Renal pelvis (tissue), 12 donors: ENCODE results near the gene USP22. TPM values are rescaled to one million over a fixed set of nuclear protein-coding genes. Genes with fewer than 3 reads are reported as not detected.
"Not testable (repeated sequence)": the region's sequence is repeated elsewhere in the genome, so short reads cannot be mapped to it uniquely, and the experiment has no call there.

ENCODE experiments used
- DNase-seq: peaks from one replicate; pipeline ENCODE4 v3.0.0-alpha.2; 2013
- long read RNA-seq, 16 experiments: transcript quantifications; one replicate each; lab custom pipeline, GENCODE V29; 2026
- polyA plus RNA-seq, 3 donors: library from polyadenylated mRNA; unstranded; fragments of 120-200 nt; gene quantifications; one replicate each; pipeline ENCODE4 v1.2.1, GENCODE V29; 2013; ENCODE audit not compliant: insufficient read length in 3 of 3

Gene USP22
- polyA plus RNA-seq = 100 to 1,000 TPM; 210 to 235 (median 215) TPM
- long read RNA-seq, donor 1, full-length matches to known transcripts = 25 of 25 reads
- long read RNA-seq, donor 1, partial matches to known transcripts = 0 of 25 reads
- long read RNA-seq, donor 1, other reads (novel, unspliced or antisense) = 0 of 25 reads
- long read RNA-seq, donor 2, full-length matches to known transcripts = 40 of 46 reads
- long read RNA-seq, donor 2, partial matches to known transcripts = 6 of 46 reads
- long read RNA-seq, donor 2, other reads (novel, unspliced or antisense) = 0 of 46 reads
- long read RNA-seq, donor 3, full-length matches to known transcripts = 30 of 42 reads
- long read RNA-seq, donor 3, partial matches to known transcripts = 12 of 42 reads
- long read RNA-seq, donor 3, other reads (novel, unspliced or antisense) = 0 of 42 reads
- long read RNA-seq, donor 4, full-length matches to known transcripts = 14 of 14 reads
- long read RNA-seq, donor 4, partial matches to known transcripts = 0 of 14 reads
- long read RNA-seq, donor 4, other reads (novel, unspliced or antisense) = 0 of 14 reads
- long read RNA-seq, donor 5, full-length matches to known transcripts = 10 of 10 reads
- long read RNA-seq, donor 5, partial matches to known transcripts = 0 of 10 reads
- long read RNA-seq, donor 5, other reads (novel, unspliced or antisense) = 0 of 10 reads
- long read RNA-seq, donor 6, full-length matches to known transcripts = 14 of 14 reads
- long read RNA-seq, donor 6, partial matches to known transcripts = 0 of 14 reads
- long read RNA-seq, donor 6, other reads (novel, unspliced or antisense) = 0 of 14 reads
- long read RNA-seq, donor 7, full-length matches to known transcripts = 37 of 80 reads
- long read RNA-seq, donor 7, partial matches to known transcripts = 43 of 80 reads
- long read RNA-seq, donor 7, other reads (novel, unspliced or antisense) = 0 of 80 reads
- long read RNA-seq, donor 8, full-length matches to known transcripts = 24 of 24 reads
- long read RNA-seq, donor 8, partial matches to known transcripts = 0 of 24 reads
- long read RNA-seq, donor 8, other reads (novel, unspliced or antisense) = 0 of 24 reads
- long read RNA-seq, donor 9, full-length matches to known transcripts = 43 of 53 reads
- long read RNA-seq, donor 9, partial matches to known transcripts = 10 of 53 reads
- long read RNA-seq, donor 9, other reads (novel, unspliced or antisense) = 0 of 53 reads
- long read RNA-seq, donor 10, full-length matches to known transcripts = 39 of 44 reads
- long read RNA-seq, donor 10, partial matches to known transcripts = 5 of 44 reads
- long read RNA-seq, donor 10, other reads (novel, unspliced or antisense) = 0 of 44 reads
- long read RNA-seq, donor 11, full-length matches to known transcripts = 20 of 20 reads
- long read RNA-seq, donor 11, partial matches to known transcripts = 0 of 20 reads
- long read RNA-seq, donor 11, other reads (novel, unspliced or antisense) = 0 of 20 reads
- long read RNA-seq, donor 12, full-length matches to known transcripts = 60 of 391 reads
- long read RNA-seq, donor 12, partial matches to known transcripts = 331 of 391 reads
- long read RNA-seq, donor 12, other reads (novel, unspliced or antisense) = 0 of 391 reads
- long read RNA-seq, donor 13, full-length matches to known transcripts = 11 of 11 reads
- long read RNA-seq, donor 13, partial matches to known transcripts = 0 of 11 reads
- long read RNA-seq, donor 13, other reads (novel, unspliced or antisense) = 0 of 11 reads
- long read RNA-seq, donor 14 = 0 reads
- long read RNA-seq, donor 15 = 0 reads
- long read RNA-seq, donor 16, full-length matches to known transcripts = 39 of 39 reads
- long read RNA-seq, donor 16, partial matches to known transcripts = 0 of 39 reads
- long read RNA-seq, donor 16, other reads (novel, unspliced or antisense) = 0 of 39 reads

DNA sequence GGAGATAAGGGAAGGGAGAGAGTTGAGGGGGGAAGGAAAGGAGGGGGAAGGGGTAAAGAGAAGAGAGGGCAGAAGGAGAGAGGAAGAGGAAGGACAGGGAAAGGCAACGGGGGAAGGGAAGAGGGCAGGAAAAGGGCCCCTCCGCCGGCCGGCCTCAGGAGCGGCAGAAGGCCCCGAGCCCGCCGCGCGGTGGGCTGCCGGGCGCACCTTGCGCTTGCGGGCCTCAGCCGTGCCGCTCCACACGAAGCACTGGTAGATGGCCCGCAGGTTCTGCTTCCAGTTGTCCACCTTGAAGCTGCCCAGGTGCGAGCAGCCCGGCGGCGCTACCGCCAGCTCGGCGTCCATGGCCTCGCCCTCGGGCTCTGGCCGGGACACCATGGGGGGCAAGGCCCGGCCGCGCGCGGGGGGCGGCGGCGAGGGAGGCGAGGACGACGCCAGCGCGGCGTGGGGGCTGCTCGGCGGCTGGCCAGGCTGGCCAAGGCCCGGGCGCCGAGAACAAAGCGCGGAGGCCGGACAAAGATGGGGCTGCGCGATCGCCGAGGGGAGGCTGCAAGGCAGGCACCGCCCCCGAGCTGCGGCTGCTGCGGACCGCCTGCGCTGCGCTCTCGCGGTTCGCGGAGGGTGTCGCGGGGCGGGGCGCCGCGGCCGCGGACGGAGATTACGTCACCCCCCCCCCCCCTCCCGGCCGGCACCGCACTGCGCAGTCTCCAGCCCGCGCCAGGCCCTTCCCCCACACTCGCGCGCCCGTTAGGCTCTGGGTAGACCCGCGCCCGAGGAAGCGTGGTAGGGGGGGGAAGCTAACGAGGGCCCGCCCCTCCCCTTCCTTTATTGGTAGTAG is at the start of gene USP22:
Gene USP22 (minus strand): TSS at position 554 of the 838 bp plus-strand sequence. CDS start 176 bp downstream, at position 378.
- no peak for DNase-seq

- no peak for DNase-seq
Measured at GRCh38 chr17:21090902-21091618, 48.2 kb upstream of the USP22 start.

GRCh38 chr17:21089933-21090901 is 47.4 kb upstream of the USP22 start:
- DNase-seq = no peak

DNA sequence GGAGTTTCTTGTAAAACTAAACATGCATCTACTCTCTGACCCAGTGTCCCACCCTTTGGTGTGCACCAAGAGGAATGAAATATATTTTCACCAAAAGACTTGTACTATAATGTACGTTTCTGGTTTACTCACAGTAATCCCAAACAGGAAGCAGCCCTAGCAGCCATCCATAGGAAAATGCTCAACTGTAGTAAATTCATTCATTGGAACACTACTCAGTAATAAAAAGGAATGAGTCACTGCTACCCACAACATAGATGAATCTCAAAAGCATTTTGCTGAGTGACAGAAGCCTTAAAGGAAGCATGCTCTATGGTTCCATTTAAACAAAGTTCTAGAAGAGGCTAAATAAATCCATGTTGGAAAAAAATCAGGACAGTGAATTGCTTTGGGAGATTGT is 46.3 kb upstream of the USP22 start:
- DNase-seq = no peak

GRCh38 chr17:21085707-21086106 is 42.9 kb upstream of the USP22 start:
- no peak for DNase-seq

DNA sequence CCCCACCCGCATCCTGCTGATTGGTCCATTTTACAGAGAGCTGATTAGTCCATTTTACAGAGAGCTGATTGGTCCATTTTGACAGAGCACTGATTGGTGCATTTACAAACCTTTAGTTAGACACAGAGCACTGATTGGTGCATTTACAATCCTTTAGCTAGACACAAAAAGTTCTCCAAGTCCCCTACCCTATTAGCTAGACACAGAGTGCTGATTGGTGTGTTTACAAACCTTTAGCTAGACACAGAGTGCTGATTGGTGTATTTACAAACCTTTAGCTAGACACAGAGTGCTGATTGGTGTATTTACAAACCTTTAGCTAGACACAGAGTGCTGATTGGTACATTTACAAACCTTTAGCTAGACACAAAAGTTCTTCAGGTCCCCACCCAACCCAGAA is 42.5 kb upstream of the USP22 start:
- not testable (repeated sequence) for DNase-seq

- DNase-seq = no peak
Measured at GRCh38 chr17:21082001-21082436, 39.2 kb upstream of the USP22 start.

DNA sequence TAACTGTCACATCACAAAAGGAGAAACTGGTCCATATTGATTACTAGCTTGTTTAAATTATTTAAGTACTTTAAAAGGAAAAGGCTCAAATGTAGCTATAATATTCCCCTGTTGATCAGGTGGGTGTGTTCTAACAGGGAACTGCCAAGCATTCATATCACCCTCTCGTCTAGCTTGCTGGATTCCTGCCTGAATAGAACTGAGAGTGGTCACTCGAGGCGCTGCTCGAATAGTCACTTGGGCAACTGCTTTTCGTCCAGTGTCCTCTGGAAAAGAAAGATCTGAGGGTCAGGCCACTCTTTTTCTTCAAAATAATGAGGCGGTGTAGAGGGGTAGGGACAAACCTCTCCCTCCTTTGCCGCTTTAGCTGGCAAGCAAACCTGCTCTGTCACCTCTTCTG is 36.4 kb upstream of the USP22 start:
- no peak for DNase-seq

DNA sequence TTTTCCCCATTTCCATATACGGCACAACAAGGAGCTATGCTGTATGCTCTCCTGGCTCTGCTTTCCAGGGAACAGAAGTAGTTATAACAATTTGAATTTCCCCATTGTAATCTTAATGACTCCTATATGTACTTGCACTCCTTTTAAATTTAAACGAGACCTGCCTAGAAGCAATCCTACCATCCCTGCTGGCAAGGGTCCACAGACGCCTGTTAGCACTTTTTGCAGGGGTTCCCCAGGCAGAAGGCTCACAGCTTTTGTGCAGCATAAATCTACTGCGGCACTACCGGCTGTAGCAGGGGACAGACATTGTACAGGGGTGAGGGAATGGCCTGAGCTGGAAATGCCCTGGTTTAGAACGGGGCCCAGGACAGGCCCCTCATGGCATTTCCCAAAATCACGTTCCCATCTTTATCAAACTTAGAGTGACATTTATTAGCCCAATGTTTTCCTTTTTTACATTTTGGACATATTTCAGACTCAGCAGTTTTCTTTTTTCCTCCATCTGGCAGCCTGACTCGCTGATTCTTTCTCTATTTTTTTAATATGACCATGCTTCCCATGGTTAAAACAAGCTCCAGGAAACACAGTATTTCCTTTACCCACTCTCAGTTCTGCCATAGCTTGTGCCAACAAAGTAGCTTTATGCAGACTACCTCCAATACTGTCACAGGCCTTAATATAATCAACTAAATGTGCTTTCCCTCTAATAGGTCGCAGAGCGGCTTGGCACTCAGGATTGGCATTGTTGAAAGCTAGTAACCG is 35.4 kb upstream of the USP22 start:
- no peak for DNase-seq

DNA sequence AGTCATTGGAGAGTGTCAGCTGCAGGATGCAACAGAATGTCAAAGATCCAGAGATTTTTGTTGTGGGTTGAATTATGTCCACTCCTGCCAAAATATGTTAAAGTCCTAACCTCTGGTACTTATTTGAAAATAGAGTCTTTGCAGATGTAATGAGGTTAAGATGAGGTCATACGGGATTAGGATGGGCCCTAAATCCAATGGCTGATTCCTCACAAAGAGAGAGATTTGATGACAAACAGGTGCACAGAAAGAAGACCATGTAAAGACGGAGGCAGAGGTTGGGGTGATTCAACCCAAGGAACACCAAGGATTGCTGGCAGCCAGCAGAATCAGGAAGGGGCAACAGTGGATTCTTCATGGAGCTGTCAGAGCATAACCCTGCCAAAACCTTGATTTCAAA is 34.5 kb upstream of the USP22 start:
- DNase-seq = no peak

- DNase-seq = no peak
Measured at GRCh38 chr17:21076242-21076641, 33.4 kb upstream of the USP22 start.

- DNase-seq = no peak
Measured at GRCh38 chr17:21075739-21076085, 32.9 kb upstream of the USP22 start.

DNA sequence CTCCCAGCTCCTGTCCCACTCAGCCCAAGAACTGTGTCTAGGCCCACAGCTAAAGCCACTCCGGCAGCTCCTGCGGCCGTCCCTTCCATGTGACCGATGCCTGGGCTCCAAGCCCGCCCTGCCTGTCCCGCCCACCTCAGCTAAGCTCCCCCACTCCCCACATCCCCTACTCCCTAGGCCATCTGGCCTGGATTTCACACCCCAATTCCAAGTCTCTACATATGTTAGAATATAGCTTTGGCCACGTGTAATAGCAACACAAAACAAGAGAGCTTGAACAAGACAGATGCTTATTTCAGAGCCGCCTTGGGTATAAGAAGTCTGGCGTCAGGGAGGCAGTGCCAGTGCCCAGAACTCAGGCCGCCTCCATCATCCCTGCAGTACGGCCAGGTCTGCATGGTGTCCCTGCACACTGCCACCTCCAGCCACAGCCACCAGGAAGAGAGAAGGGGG is 30.0 kb upstream of the USP22 start:
- no peak for DNase-seq

- DNase-seq = no peak
Measured at GRCh38 chr17:21066394-21066793, 23.6 kb upstream of the USP22 start.

GRCh38 chr17:21061971-21062526 is 19.2 kb upstream of the USP22 start:
- no peak for DNase-seq

DNA sequence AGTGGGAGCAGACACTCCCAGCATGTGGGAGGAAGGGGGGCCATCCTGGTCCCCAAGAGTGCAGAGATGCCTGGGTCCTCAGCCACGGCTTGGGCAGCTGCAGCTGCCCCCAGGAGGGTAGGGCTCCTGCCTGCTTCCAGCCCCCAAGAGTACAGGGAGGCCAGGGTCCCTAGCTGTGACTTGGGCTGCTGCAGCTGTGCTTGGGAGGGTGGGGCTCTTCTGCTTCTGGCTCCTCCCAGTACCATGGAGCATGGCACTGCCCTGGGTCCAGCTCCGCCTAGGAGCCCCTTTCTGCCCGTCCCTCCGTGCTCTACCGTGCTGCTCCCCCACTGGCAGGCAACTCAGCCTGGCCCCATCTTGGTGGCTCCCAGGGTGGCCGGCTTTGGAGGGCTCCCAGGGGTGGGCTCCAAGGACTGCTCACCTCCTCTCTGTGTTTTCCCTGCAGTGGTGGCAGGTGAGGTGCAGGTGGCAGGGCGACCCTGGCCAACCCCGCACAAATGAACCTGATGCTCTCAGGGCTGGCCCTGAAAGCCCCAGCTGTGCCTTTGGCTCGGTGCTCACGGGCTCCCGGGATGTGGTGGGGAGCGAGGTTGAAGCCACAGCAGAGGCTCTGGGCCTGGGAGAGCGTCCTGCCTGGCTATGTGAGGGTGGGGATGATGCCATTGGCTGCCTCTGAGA is 18.5 kb upstream of the USP22 start:
- DNase-seq = no peak
